HCT116 (cell line): ENCODE data around the gene C7orf25. TPM values are rescaled to one million over a fixed set of nuclear protein-coding genes. Genes with fewer than 3 reads are reported as not detected.

Experiments used
- ATAC-seq: fragments of 200-7000 bp; cut with Tn5 transposase; 2 replicates; pipeline ENCODE4 v1.9.1; 2020; ENCODE audit warnings: mild to moderate bottlenecking, moderate library complexity
- BruUV-seq: library from RNA; stranded (reverse); fragments of 400-500 nt; replicated peaks from 2 replicates; lab custom pipeline; 2021; lab: Mats Ljungman, UMichigan
- CTCF ChIA-PET: fragments of 300-600 bp; sonication (Branson Sonifier 250); formaldehyde crosslinking; loops from one replicate; lab custom pipeline; 2021; ENCODE audit warnings: antibody characterized with exemption; lab: Charles Lee
- POLR2A ChIA-PET: fragments of 300-600, 350-600 bp; sonication (Branson Sonifier 250); formaldehyde crosslinking; loops from one replicate; lab custom pipeline; 2021; ENCODE audit warnings: antibody characterized with exemption; lab: Charles Lee
- RAD21 ChIA-PET, 2 experiments: fragments of 300-600 bp; sonication (Branson Sonifier 250); formaldehyde crosslinking; loops; one replicate each; lab custom pipeline; 2023; ENCODE audit warnings: low total read pairs in 2 of 2; ENCODE audit not compliant: uncharacterized antibody in 2 of 2, unreplicated experiment in 2 of 2, low non-redundant PET in 1 of 2; lab: Charles Lee
- DNase-seq: peaks from one replicate; pipeline ENCODE4 v3.0.0-alpha.2; 2010; ENCODE audit warnings: low read depth, low spot score
- H2AFZ ChIP-seq: fragments of 200-600 bp; shearing (Covaris generic), sonication (generic); 2 replicates; pipeline ENCODE4 v1.6.1; 2017; ENCODE audit warnings: low read depth, mixed run types, mixed read lengths, antibody characterized with exemption, low read length; ENCODE audit not compliant: poor library complexity, severe bottlenecking
- H3K27ac ChIP-seq: 2 replicates; pipeline ENCODE4 v1.5.1; 2012; ENCODE audit warnings: low read depth, low read length
- H3K27me3 ChIP-seq: fragments of 200-600 bp; sonication (generic); 2 replicates; pipeline ENCODE4 v1.6.1; 2016; ENCODE audit warnings: mixed run types, low read length, mixed read lengths; ENCODE audit not compliant: insufficient read depth
- H3K36me3 ChIP-seq, 2 experiments: fragments of 200-500 bp in 1 of 2; fragments of 200-600 bp in 1 of 2; sonication (Bioruptor generic) in 1 of 2; sonication (generic) in 1 of 2; 2 replicates each; pipeline versions ENCODE4 v1.5.1 to v1.6.1; 2014 to 2016; ENCODE audit warnings: low read length in 2 of 2, inconsistent platforms in 1 of 2, mixed read lengths in 1 of 2, mixed run types in 1 of 2; ENCODE audit not compliant: insufficient read depth in 2 of 2, control insufficient read depth in 1 of 2
- H3K4me1 ChIP-seq, 2 experiments: fragments of 200-600 bp in 1 of 2; sonication (generic) in 1 of 2; 2 replicates each; pipeline versions ENCODE4 v1.5.1 to v1.6.1; 2012 to 2017; ENCODE audit warnings: low read length in 2 of 2, inconsistent platforms in 1 of 2, mild to moderate bottlenecking in 1 of 2, mixed read lengths in 1 of 2, mixed run types in 1 of 2, moderate library complexity in 1 of 2; ENCODE audit not compliant: insufficient read depth in 2 of 2, control insufficient read depth in 1 of 2
- H3K4me2 ChIP-seq: fragments of 200-600 bp; sonication (generic); 2 replicates; pipeline ENCODE4 v1.6.1; 2017; ENCODE audit warnings: mixed run types, low read length, mixed read lengths
- H3K4me3 ChIP-seq, 2 experiments: fragments of 200-600 bp in 1 of 2; sonication (generic) in 1 of 2; replicated peaks in 1 of 2; 2 replicates each; pipeline ENCODE4 v1.5.1; 2011 to 2016; ENCODE audit warnings: low read length in 2 of 2, control low read depth in 1 of 2, low read depth in 1 of 2, mild to moderate bottlenecking in 1 of 2, mixed read lengths in 1 of 2, mixed run types in 1 of 2
- H3K79me2 ChIP-seq: fragments of 200-600 bp; sonication (generic); 2 replicates; pipeline ENCODE4 v1.6.1; 2017; ENCODE audit warnings: mild to moderate bottlenecking, mixed run types, low read length, moderate library complexity, mixed read lengths; ENCODE audit not compliant: insufficient read depth
- H3K9ac ChIP-seq: fragments of 200-600 bp; sonication (generic); 2 replicates; pipeline ENCODE4 v1.6.1; 2016; ENCODE audit warnings: low read length, mixed read lengths
- H3K9me2 ChIP-seq: fragments of 200-600 bp; sonication (generic), shearing (Covaris generic); 2 replicates; pipeline ENCODE4 v1.6.1; 2017; ENCODE audit warnings: mixed run types, mild to moderate bottlenecking, moderate library complexity; ENCODE audit not compliant: insufficient read depth
- H3K9me3 ChIP-seq, 2 experiments: fragments of 200-500 bp in 1 of 2; fragments of 200-600 bp in 1 of 2; sonication (Bioruptor generic) in 1 of 2; sonication (generic) in 1 of 2; 2 replicates each; pipeline ENCODE4 v1.6.1; 2014 to 2017; ENCODE audit warnings: low read length in 2 of 2, mixed read lengths in 2 of 2, inconsistent platforms in 1 of 2, low read depth in 1 of 2, mild to moderate bottlenecking in 1 of 2, mixed run types in 1 of 2, moderate library complexity in 1 of 2; ENCODE audit not compliant: control insufficient read depth in 1 of 2, insufficient read depth in 1 of 2
- H4K20me1 ChIP-seq: fragments of 200-600 bp; sonication (generic), shearing (Covaris generic); 2 replicates; pipeline ENCODE4 v1.6.1; 2017; ENCODE audit warnings: mixed run types, mild to moderate bottlenecking, moderate library complexity; ENCODE audit not compliant: insufficient read depth
- CBX3 ChIP-seq: IDR thresholded peaks from 2 replicates; pipeline ENCODE4 v1.6.1; 2012; ENCODE audit warnings: low read depth
- CEBPB ChIP-seq: IDR thresholded peaks from 2 replicates; pipeline ENCODE4 v1.6.1; 2012; ENCODE audit warnings: low read depth
- ELF1 ChIP-seq: IDR thresholded peaks from 2 replicates; pipeline ENCODE4 v1.6.1; 2012; ENCODE audit warnings: low read depth, borderline replicate concordance
- EZH2phosphoT487 ChIP-seq: fragments of 200-600 bp; IDR thresholded peaks from 2 replicates; pipeline ENCODE4 v1.6.1; 2018; ENCODE audit warnings: antibody characterized with exemption, borderline replicate concordance
- FOSL1 ChIP-seq: IDR thresholded peaks from 2 replicates; pipeline ENCODE4 v1.6.1; 2012; ENCODE audit warnings: low read depth
- JUND ChIP-seq: IDR thresholded peaks from 2 replicates; pipeline ENCODE4 v1.6.1; 2012
- POLR2A ChIP-seq: IDR thresholded peaks from 2 replicates; pipeline ENCODE4 v1.7.0; 2011; ENCODE audit warnings: borderline replicate concordance; ENCODE audit not compliant: insufficient read depth, insufficient read length; ENCODE audit errors: extremely low read depth
- POLR2AphosphoS5 ChIP-seq: IDR thresholded peaks from 2 replicates; pipeline ENCODE4 v1.6.1; 2011; ENCODE audit warnings: mild to moderate bottlenecking, low read depth, low read length, moderate library complexity
- RAD21 ChIP-seq: IDR thresholded peaks from 2 replicates; pipeline ENCODE4 v1.6.1; 2012; ENCODE audit warnings: low read depth, mild to moderate bottlenecking
- SIN3A ChIP-seq: IDR thresholded peaks from 2 replicates; pipeline ENCODE4 v1.6.1; 2012; ENCODE audit warnings: low read depth
- SRF ChIP-seq: IDR thresholded peaks from 2 replicates; pipeline ENCODE4 v1.6.1; 2012; ENCODE audit warnings: low read depth
- TCF7L2 ChIP-seq: IDR thresholded peaks from 2 replicates; pipeline ENCODE4 v1.7.0; 2011; ENCODE audit warnings: borderline replicate concordance, inconsistent platforms; ENCODE audit not compliant: insufficient read depth, insufficient read length; ENCODE audit errors: extremely low read depth
- YY1 ChIP-seq: IDR thresholded peaks from 2 replicates; pipeline ENCODE4 v1.6.1; 2011; ENCODE audit warnings: low read length, low read depth, moderate library complexity, mild to moderate bottlenecking; ENCODE audit not compliant: insufficient replicate concordance; ENCODE audit errors: extremely low read depth
- ZFX ChIP-seq: fragments of 450-650 bp; IDR thresholded peaks from 2 replicates; pipeline ENCODE4 v1.6.1; 2017
- ZNF274 ChIP-seq: fragments of 200-500 bp; sonication (Bioruptor generic); IDR thresholded peaks from 2 replicates; pipeline ENCODE4 v1.6.1; 2014; ENCODE audit warnings: mild to moderate bottlenecking, low read depth, low read length, inconsistent platforms
- intact Hi-C: fragments of 100-400 bp; cut with micrococcal nuclease; formaldehyde crosslinking; loops from 2 replicates; pipeline ENCODE4 v1.10.0; 2022
- total RNA-seq: library from RNA; stranded (reverse); gene quantifications from one replicate; pipeline ENCODE4 v1.2.1, GENCODE V29; 2021; ENCODE audit not compliant: unreplicated experiment
- TF ChIP-seq, protein P1 (sequence below), 3 experiments: fragments of 200-600 bp in 1 of 3; sonication (generic) in 1 of 3; IDR thresholded peaks in 2 of 3; conservative IDR thresholded peaks in 1 of 3; 2 replicates each; pipeline ENCODE4 v1.5.1; 2012 to 2017; ENCODE audit warnings: low read depth in 2 of 3, low read length in 2 of 3, antibody characterized with exemption in 1 of 3, borderline replicate concordance in 1 of 3, control low read depth in 1 of 3, mild to moderate bottlenecking in 1 of 3, mixed read lengths in 1 of 3, mixed run types in 1 of 3, moderate library complexity in 1 of 3; ENCODE audit not compliant: insufficient read depth in 1 of 3
- TF ChIP-seq, protein P2 (sequence below): IDR thresholded peaks from 2 replicates; pipeline ENCODE4 v1.6.1; 2012; ENCODE audit warnings: low read depth
- TF ChIP-seq, protein P3 (sequence below): IDR thresholded peaks from 2 replicates; pipeline ENCODE4 v1.6.1; 2011; ENCODE audit warnings: mild to moderate bottlenecking, low read length, moderate library complexity; ENCODE audit not compliant: insufficient replicate concordance; ENCODE audit errors: extremely low read depth

The C7orf25 gene
- total RNA-seq, 1 experiment from 2014 or later, result 5.3 TPM

DNA sequence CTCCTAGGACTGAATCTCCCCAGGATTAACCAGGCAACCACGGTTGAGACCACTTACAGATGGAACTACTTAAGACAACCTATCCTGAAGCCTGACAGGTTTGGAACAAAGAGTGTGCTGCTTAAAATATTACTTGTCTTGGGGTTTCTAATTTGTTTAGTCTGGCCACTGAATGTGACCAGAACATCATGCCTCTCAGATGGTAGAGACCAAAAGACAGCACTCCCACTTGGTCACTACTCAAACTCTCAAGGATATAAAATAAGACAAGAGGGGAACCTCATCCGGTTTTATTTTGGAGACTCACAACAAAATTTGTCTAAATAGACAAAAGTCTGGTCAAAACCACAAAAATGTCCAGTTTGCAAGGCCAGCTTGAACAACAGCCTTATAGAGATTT is 35.7 kb upstream of the C7orf25 start:
- no peak for DNase-seq
- Histone ChIP-seq H3K9me3 (no peaks in the 10 kb centered on the region), H3K27ac (no peak overlapping the region), H3K9me2 (no peaks in the 10 kb centered on the region), H3K4me1 (no peaks in the 10 kb centered on the region), H3K9ac (no peak overlapping the region), H4K20me1 (no peaks in the 10 kb centered on the region), H3K27me3 (no peaks in the 10 kb centered on the region), H2AFZ (no peak overlapping the region), H3K79me2 (no peaks in the 10 kb centered on the region), H3K36me3 (no peaks in the 10 kb centered on the region), H3K4me2 (no peak overlapping the region), H3K4me3 (no peak overlapping the region)
- TF ChIP-seq CBX3 (no peak), POLR2AphosphoS5 (no peak), FOSL1 (no peak), RAD21 (no peak), YY1 (no peak), EZH2phosphoT487 (no peak), ZNF274 (no peak), SRF (no peak), POLR2A (no peak), JUND (no peak), ELF1 (no peak), TCF7L2 (no peak), ZFX (no peak), SIN3A (no peak), CEBPB (no peak)
- TF ChIP-seq, protein P1, sequence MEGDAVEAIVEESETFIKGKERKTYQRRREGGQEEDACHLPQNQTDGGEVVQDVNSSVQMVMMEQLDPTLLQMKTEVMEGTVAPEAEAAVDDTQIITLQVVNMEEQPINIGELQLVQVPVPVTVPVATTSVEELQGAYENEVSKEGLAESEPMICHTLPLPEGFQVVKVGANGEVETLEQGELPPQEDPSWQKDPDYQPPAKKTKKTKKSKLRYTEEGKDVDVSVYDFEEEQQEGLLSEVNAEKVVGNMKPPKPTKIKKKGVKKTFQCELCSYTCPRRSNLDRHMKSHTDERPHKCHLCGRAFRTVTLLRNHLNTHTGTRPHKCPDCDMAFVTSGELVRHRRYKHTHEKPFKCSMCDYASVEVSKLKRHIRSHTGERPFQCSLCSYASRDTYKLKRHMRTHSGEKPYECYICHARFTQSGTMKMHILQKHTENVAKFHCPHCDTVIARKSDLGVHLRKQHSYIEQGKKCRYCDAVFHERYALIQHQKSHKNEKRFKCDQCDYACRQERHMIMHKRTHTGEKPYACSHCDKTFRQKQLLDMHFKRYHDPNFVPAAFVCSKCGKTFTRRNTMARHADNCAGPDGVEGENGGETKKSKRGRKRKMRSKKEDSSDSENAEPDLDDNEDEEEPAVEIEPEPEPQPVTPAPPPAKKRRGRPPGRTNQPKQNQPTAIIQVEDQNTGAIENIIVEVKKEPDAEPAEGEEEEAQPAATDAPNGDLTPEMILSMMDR (IDR thresholded peaks at IDR 0.05 in 2 of 3, conservative IDR thresholded peaks at IDR 0.05 in 1 of 3; ENCODE audit: borderline replicate concordance in 1 of 3, insufficient read depth in 1 of 3, low read depth in 2 of 3, low read length in 2 of 3), result no peak
- TF ChIP-seq, protein P2, sequence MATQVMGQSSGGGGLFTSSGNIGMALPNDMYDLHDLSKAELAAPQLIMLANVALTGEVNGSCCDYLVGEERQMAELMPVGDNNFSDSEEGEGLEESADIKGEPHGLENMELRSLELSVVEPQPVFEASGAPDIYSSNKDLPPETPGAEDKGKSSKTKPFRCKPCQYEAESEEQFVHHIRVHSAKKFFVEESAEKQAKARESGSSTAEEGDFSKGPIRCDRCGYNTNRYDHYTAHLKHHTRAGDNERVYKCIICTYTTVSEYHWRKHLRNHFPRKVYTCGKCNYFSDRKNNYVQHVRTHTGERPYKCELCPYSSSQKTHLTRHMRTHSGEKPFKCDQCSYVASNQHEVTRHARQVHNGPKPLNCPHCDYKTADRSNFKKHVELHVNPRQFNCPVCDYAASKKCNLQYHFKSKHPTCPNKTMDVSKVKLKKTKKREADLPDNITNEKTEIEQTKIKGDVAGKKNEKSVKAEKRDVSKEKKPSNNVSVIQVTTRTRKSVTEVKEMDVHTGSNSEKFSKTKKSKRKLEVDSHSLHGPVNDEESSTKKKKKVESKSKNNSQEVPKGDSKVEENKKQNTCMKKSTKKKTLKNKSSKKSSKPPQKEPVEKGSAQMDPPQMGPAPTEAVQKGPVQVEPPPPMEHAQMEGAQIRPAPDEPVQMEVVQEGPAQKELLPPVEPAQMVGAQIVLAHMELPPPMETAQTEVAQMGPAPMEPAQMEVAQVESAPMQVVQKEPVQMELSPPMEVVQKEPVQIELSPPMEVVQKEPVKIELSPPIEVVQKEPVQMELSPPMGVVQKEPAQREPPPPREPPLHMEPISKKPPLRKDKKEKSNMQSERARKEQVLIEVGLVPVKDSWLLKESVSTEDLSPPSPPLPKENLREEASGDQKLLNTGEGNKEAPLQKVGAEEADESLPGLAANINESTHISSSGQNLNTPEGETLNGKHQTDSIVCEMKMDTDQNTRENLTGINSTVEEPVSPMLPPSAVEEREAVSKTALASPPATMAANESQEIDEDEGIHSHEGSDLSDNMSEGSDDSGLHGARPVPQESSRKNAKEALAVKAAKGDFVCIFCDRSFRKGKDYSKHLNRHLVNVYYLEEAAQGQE, result no peak
- TF ChIP-seq, protein P3, sequence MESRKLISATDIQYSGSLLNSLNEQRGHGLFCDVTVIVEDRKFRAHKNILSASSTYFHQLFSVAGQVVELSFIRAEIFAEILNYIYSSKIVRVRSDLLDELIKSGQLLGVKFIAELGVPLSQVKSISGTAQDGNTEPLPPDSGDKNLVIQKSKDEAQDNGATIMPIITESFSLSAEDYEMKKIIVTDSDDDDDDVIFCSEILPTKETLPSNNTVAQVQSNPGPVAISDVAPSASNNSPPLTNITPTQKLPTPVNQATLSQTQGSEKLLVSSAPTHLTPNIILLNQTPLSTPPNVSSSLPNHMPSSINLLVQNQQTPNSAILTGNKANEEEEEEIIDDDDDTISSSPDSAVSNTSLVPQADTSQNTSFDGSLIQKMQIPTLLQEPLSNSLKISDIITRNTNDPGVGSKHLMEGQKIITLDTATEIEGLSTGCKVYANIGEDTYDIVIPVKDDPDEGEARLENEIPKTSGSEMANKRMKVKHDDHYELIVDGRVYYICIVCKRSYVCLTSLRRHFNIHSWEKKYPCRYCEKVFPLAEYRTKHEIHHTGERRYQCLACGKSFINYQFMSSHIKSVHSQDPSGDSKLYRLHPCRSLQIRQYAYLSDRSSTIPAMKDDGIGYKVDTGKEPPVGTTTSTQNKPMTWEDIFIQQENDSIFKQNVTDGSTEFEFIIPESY, result no peak
- intact Hi-C loops, result no loop called here
- BruUV-seq, result no TSS peak
- ATAC-seq, result no peak
- CTCF ChIA-PET, result no interaction called here
- RAD21 ChIA-PET, result no interaction called here
- POLR2A ChIA-PET, result no interaction called here
